ENCODE results near the gene MOB4. TPM values are rescaled to one million over a fixed set of nuclear protein-coding genes. Genes with fewer than 3 reads are reported as not detected.

MOB4 gene
- total RNA-seq, 1 donor: 44.5 TPM

DNA sequence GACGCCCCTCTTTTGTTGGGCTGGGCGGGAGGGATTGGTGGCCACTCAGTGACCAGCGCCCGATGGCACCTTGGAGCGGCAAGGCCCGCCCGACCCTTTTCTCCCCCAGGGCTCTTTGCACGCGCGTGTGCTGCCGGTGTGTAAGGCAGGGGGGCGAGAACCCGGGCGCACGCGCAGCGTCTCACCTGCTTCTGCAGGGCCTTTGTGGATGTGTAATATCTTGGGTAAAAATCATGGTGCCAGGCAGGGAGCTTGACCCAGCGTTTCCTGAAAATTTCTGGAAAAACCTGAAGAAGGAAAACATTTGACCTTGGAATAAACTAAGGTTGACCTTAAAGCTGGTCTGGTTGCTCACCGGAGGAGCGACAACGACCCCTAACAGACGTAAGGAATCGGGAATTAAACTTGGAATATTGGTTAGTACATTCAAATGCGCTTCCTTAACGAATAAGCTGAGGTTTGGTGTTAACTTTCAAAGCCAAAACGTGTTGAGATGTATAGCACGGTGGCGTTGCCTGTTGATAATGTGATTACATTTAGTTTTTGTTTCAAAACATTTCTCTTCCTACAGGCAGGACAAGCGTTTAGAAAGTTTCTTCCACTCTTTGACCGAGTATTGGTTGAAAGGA, 15.2 kb upstream of the MOB4 start:
- TF ChIP-seq, protein P1, sequence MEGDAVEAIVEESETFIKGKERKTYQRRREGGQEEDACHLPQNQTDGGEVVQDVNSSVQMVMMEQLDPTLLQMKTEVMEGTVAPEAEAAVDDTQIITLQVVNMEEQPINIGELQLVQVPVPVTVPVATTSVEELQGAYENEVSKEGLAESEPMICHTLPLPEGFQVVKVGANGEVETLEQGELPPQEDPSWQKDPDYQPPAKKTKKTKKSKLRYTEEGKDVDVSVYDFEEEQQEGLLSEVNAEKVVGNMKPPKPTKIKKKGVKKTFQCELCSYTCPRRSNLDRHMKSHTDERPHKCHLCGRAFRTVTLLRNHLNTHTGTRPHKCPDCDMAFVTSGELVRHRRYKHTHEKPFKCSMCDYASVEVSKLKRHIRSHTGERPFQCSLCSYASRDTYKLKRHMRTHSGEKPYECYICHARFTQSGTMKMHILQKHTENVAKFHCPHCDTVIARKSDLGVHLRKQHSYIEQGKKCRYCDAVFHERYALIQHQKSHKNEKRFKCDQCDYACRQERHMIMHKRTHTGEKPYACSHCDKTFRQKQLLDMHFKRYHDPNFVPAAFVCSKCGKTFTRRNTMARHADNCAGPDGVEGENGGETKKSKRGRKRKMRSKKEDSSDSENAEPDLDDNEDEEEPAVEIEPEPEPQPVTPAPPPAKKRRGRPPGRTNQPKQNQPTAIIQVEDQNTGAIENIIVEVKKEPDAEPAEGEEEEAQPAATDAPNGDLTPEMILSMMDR (IDR thresholded peaks at IDR 0.05; ENCODE audit: insufficient read depth, low read depth, low read length): no peak
- DNase-seq (ENCODE audit: low read depth): peak; percentile 46

DNA sequence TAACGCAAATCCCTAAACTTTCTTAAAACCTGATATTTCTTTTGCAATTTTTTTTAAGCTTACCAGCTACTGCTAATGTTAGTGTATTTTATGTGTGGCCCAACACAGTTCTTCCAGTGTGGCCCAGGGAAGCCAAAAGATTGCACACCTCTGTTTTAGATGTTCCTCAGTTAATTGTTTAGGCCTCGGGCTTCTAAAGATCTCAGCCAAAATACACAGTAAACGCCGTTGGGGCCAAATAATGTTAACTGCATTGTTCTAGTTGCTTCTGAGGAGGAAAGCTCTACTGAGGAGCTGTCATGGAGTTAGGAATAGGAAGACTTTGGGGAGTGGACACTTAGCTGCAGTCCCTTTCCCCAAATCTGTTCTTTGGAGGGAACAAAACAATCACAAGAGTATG, 13.7 kb upstream of the MOB4 start:
- no peak for DNase-seq (ENCODE audit: low read depth)
- no peak overlapping the region for H3K4me3 ChIP-seq (ENCODE audit: low read depth, low read length)
- TF ChIP-seq, protein P1 (IDR thresholded peaks at IDR 0.05; ENCODE audit: insufficient read depth, low read depth, low read length): no peak

More for the DNA sequence above, 15.2 kb upstream of the MOB4 start:
- H3K4me3 ChIP-seq (ENCODE audit: low read depth, low read length): peak overlapping the region; percentile 90

DNA sequence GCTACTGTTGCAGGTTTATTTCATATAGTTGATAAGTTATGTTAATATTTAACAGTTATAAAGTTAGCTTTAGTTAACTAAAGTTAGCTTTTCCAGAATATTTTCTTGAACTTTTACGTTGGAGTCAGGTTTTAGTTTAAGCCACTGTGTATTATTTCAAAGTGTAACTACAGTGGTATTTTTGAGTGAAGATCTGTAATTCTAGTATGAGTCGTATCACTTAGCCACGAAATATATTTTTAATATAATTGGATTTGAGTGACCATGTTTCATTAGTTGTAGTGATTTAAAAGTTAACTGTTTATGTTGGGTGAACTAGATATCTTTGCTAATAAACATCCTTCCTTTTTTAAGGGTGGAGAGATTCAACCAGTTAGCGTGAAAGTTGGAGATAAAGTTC, 13.2 kb upstream of the MOB4 start:
- no peak overlapping the region for H3K4me3 ChIP-seq (ENCODE audit: low read depth, low read length)
- TF ChIP-seq, protein P1 (IDR thresholded peaks at IDR 0.05; ENCODE audit: insufficient read depth, low read depth, low read length): no peak
- no peak for DNase-seq (ENCODE audit: low read depth)

DNA sequence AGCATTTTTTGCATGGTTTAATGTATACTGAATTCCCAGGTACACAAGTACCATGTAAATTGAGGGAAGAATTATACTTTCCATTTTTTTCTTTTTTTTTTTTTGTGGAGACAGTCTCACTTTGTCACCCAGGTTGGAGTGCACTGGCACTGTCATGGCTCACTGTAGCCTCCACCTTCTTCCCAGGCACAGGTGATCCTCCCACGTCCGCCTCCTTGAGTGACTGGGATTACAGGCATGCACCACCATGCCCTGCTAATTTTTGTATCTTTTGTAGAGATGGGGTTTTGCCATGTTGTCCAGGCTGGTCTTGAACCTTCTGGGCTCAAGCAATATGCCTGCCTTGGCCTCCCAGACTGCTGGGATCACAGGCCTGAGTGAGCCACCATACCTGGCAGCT, 11.9 kb upstream of the MOB4 start:
- H3K4me3 ChIP-seq (ENCODE audit: low read depth, low read length): no peak overlapping the region
- TF ChIP-seq, protein P1 (IDR thresholded peaks at IDR 0.05; ENCODE audit: insufficient read depth, low read depth, low read length): no peak
- DNase-seq (ENCODE audit: low read depth): no peak

DNA sequence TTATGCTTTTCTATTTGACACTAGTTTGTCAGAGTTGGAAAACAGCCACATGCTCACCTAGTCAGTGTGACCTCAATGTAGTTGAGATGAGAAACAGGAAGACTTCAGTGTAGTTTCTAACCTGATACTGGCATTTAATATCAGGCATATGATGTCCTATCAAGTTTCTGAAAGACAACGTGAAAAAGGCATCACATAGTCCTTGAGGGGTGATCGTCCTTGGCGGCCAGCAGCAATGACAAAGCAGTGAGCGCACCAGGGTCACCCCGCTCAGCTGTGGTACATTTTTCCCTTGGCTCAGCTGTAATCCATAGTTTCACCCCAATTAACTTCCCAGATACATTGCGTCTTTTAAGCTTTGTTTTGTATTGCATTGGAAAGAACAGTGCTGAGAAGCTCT, 11.4 kb upstream of the MOB4 start:
- no peak for DNase-seq (ENCODE audit: low read depth)
- no peak overlapping the region for H3K4me3 ChIP-seq (ENCODE audit: low read depth, low read length)
- TF ChIP-seq, protein P1 (IDR thresholded peaks at IDR 0.05; ENCODE audit: insufficient read depth, low read depth, low read length): no peak

DNA sequence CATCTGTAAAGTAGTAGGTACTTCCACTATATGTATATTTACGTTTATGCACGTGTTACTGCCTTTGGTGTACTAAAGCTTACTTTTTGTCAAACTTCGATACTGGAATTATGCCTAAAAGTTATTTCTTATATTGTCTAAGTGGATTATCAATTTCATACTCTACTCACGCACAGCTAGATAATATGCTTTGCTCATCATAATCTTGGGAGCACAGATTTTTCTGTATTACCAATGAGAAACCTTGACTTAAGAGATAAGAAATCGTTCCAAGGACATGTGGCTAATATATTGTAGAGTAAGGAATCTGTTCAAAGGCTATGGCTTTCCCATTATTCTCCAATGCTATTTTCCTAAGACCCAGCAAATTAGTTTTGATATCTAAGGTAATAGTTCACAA, 9.2 kb upstream of the MOB4 start:
- DNase-seq (ENCODE audit: low read depth): no peak
- no peak overlapping the region for H3K4me3 ChIP-seq (ENCODE audit: low read depth, low read length)
- TF ChIP-seq, protein P1 (IDR thresholded peaks at IDR 0.05; ENCODE audit: insufficient read depth, low read depth, low read length): no peak

DNA sequence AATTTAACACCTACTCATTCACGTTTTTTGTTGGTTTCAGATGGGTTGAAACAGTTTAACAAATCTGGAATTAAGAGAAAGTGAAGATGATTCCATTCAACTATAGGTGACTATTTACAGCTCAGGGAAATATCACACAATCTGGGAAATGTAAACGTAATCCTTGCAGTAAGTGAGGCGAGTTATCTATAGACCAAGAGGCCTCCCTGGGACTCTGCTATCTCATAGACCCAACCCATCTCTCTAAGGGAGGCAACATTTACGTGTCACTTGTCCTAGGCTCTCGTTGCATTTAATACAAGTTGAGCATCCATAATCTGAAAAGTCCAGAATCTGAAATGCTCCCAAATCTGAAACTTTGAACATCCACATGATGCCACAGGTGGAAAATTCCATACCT, 2.0 kb upstream of the MOB4 start:
- TF ChIP-seq, protein P1 (IDR thresholded peaks at IDR 0.05; ENCODE audit: insufficient read depth, low read depth, low read length): no peak
- no peak overlapping the region for H3K4me3 ChIP-seq (ENCODE audit: low read depth, low read length)
- DNase-seq (ENCODE audit: low read depth): no peak
